ENCODE measurements around the gene NUDT16. TPM values are rescaled to one million over a fixed set of nuclear protein-coding genes. Genes with fewer than 3 reads are reported as not detected.

The NUDT16 gene
- 1 to 10 TPM; 5.1 to 5.5 TPM for total RNA-seq

GRCh38 chr3:131381445-131382291, at the start of gene NUDT16:
Gene NUDT16, plus strand, starts transcription at chr3:131381774. Its CDS starts 31 bp downstream, at chr3:131381805.
- Mint-ChIP-seq H3K36me3 (ENCODE audit: low read depth) (peaks cover 8% of the 10 kb centered on the region), H3K27me3 (no peaks in the 10 kb centered on the region), H3K4me1 (ENCODE audit: low read depth) (peaks cover 22% of the 10 kb centered on the region), H3K27ac (peak within 1 kb of the TSS; percentile 82), H3K9me3 (no peaks in the 10 kb centered on the region), H3K4me3 (peak within 1 kb of the TSS; percentile 79)
- intact Hi-C loops (cut with micrococcal nuclease) = no loop called here
- CTCF ChIA-PET = interaction anchor here (1.0 to 1.6 kb wide), 3 partner anchors 10 to 348 kb away, joined by 3 to 4 read pairs (median 3); no protein-coding TSS in a partner anchor
- no peak for TF ChIP-seq CTCF (IDR thresholded peaks at IDR 0.05)
- peak; percentile 99 for ATAC-seq
- DNase-seq = peak; percentile 98
- POLR2A ChIA-PET = interaction anchor here (0.7 to 1.1 kb wide), 2 partner anchors 20 to 355 kb away, joined by 3 read pairs; no protein-coding TSS in a partner anchor

- Mint-ChIP-seq H3K9me3 (peaks cover 4% of the 10 kb centered on the region), H3K27ac (no peak overlapping the region), H3K27me3 (no peaks in the 10 kb centered on the region), H3K4me1 (ENCODE audit: low read depth) (no peaks in the 10 kb centered on the region), H3K36me3 (ENCODE audit: low read depth) (no peaks in the 10 kb centered on the region), H3K4me3 (no peak overlapping the region)
- ChIA-PET CTCF (no interaction called here), POLR2A (no interaction called here)
- no peak for TF ChIP-seq CTCF (IDR thresholded peaks at IDR 0.05)
- intact Hi-C loops (cut with micrococcal nuclease) = no loop called here
- DNase-seq (no peak), ATAC-seq (no peak)
These were observed 42.5 kb upstream of the NUDT16 start for GRCh38 chr3:131338948-131339640.

GRCh38 chr3:131341761-131342160, 39.8 kb upstream of the NUDT16 start:
- CTCF ChIA-PET = no interaction called here
- Mint-ChIP-seq H3K27me3 (peaks cover 3% of the 10 kb centered on the region), H3K27ac (no peak overlapping the region), H3K4me1 (ENCODE audit: low read depth) (no peaks in the 10 kb centered on the region), H3K36me3 (ENCODE audit: low read depth) (no peaks in the 10 kb centered on the region), H3K4me3 (no peak overlapping the region), H3K9me3 (peaks cover 4% of the 10 kb centered on the region)
- POLR2A ChIA-PET = no interaction called here
- intact Hi-C loops (cut with micrococcal nuclease) = no loop called here
- no peak for TF ChIP-seq CTCF (IDR thresholded peaks at IDR 0.05)
- ATAC-seq = no peak
- DNase-seq = no peak

- no peak for DNase-seq
- CTCF ChIA-PET = no interaction called here
These were observed 32.7 kb upstream of the NUDT16 start for GRCh38 chr3:131348911-131349310.

More at GRCh38 chr3:131348911-131349310, 32.7 kb upstream of the NUDT16 start:
- H3K36me3 Mint-ChIP-seq (ENCODE audit: low read depth) = no peaks in the 10 kb centered on the region
- no peak for TF ChIP-seq CTCF (IDR thresholded peaks at IDR 0.05)
- no peak for ATAC-seq
- H3K4me1 Mint-ChIP-seq (ENCODE audit: low read depth) = no peaks in the 10 kb centered on the region
- H3K27ac Mint-ChIP-seq = no peak overlapping the region
- H3K9me3 Mint-ChIP-seq = no peaks in the 10 kb centered on the region
- no peak overlapping the region for H3K4me3 Mint-ChIP-seq
- H3K27me3 Mint-ChIP-seq = peaks cover 3% of the 10 kb centered on the region
- intact Hi-C loops (cut with micrococcal nuclease) = no loop called here
- POLR2A ChIA-PET = no interaction called here

Data from activated CD8-positive, alpha-beta T cell treated with anti-CD3 and anti-CD28 coated beads for 36 hours (primary cell).